Measurements from ENCODE around the gene NACA. TPM values are rescaled to one million over a fixed set of nuclear protein-coding genes. Genes with fewer than 3 reads are reported as not detected.

The NACA gene
- total RNA-seq, 2 donors from 2014 or later: 509 to 657 TPM

- Histone ChIP-seq H3K27ac (no peak overlapping the region), H3K4me3 (no peak overlapping the region), H3K36me3 (no peaks in the 10 kb centered on the region), H3K9me3 (no peaks in the 10 kb centered on the region), H3K27me3 (replicated peaks; ENCODE audit: insufficient read depth) (no peaks in the 10 kb centered on the region), H3K4me1 (ENCODE audit: control insufficient read depth in 1 of 2, low read depth in 2 of 2) (no peaks in the 10 kb centered on the region)
- ATAC-seq (ENCODE audit: insufficient number of reproducible peaks, low FRiP score, low read depth) (no peak), DNase-seq (ENCODE audit: low spot score) (no peak)
- no peak for TF ChIP-seq CTCF (IDR thresholded peaks at IDR 0.05)
Observed at GRCh38 chr12:56766535-56766934, 41.4 kb upstream of the NACA start.

- no peaks in the 10 kb centered on the region for H3K36me3 ChIP-seq
Observed at GRCh38 chr12:56763753-56764657, 38.9 kb upstream of the NACA start.

GRCh38 chr12:56761812-56762211 is 36.7 kb upstream of the NACA start:
- H3K27ac ChIP-seq: no peak overlapping the region

More at GRCh38 chr12:56763753-56764657, 38.9 kb upstream of the NACA start:
- DNase-seq (ENCODE audit: low spot score) (no peak), ATAC-seq (ENCODE audit: insufficient number of reproducible peaks, low FRiP score, low read depth) (no peak)
- TF ChIP-seq CTCF (IDR thresholded peaks at IDR 0.05): no peak
- Histone ChIP-seq H3K4me1 (ENCODE audit: control insufficient read depth in 1 of 2, low read depth in 2 of 2) (no peaks in the 10 kb centered on the region), H3K4me3 (no peak overlapping the region), H3K27ac (no peak overlapping the region), H3K9me3 (no peaks in the 10 kb centered on the region), H3K27me3 (replicated peaks; ENCODE audit: insufficient read depth) (no peaks in the 10 kb centered on the region)

GRCh38 chr12:56760460-56760859 is 35.4 kb upstream of the NACA start:
- H3K27ac ChIP-seq: no peak overlapping the region
- H3K9me3 ChIP-seq: no peaks in the 10 kb centered on the region
- H3K4me1 ChIP-seq (ENCODE audit: control insufficient read depth in 1 of 2, low read depth in 2 of 2): no peaks in the 10 kb centered on the region
- TF ChIP-seq CTCF (IDR thresholded peaks at IDR 0.05): no peak
- H3K36me3 ChIP-seq: no peaks in the 10 kb centered on the region
- no peak overlapping the region for H3K4me3 ChIP-seq
- H3K27me3 ChIP-seq (replicated peaks; ENCODE audit: insufficient read depth): no peaks in the 10 kb centered on the region
- DNase-seq (ENCODE audit: low spot score): no peak
- ATAC-seq (ENCODE audit: insufficient number of reproducible peaks, low FRiP score, low read depth): no peak

More at GRCh38 chr12:56761812-56762211, 36.7 kb upstream of the NACA start:
- H3K4me3 ChIP-seq: no peak overlapping the region
- H3K27me3 ChIP-seq (replicated peaks; ENCODE audit: insufficient read depth): no peaks in the 10 kb centered on the region
- no peaks in the 10 kb centered on the region for H3K4me1 ChIP-seq (ENCODE audit: control insufficient read depth in 1 of 2, low read depth in 2 of 2)
- DNase-seq (ENCODE audit: low spot score) (no peak), ATAC-seq (ENCODE audit: insufficient number of reproducible peaks, low FRiP score, low read depth) (no peak)
- no peak for TF ChIP-seq CTCF (IDR thresholded peaks at IDR 0.05)
- no peaks in the 10 kb centered on the region for H3K36me3 ChIP-seq
- H3K9me3 ChIP-seq: no peaks in the 10 kb centered on the region

- Histone ChIP-seq H3K4me1 (ENCODE audit: control insufficient read depth in 1 of 2, low read depth in 2 of 2) (no peaks in the 10 kb centered on the region), H3K36me3 (no peaks in the 10 kb centered on the region), H3K4me3 (no peak overlapping the region), H3K9me3 (no peaks in the 10 kb centered on the region), H3K27ac (no peak overlapping the region), H3K27me3 (replicated peaks; ENCODE audit: insufficient read depth) (no peaks in the 10 kb centered on the region)
- ATAC-seq (ENCODE audit: insufficient number of reproducible peaks, low FRiP score, low read depth): no peak
- no peak for TF ChIP-seq CTCF (IDR thresholded peaks at IDR 0.05)
- no peak for DNase-seq (ENCODE audit: low spot score)
Observed at GRCh38 chr12:56759263-56759908, 34.3 kb upstream of the NACA start.

Measured in thoracic aorta (tissue), 2 donors.